H9 (cell line): ENCODE results near the gene SYNGR1. TPM values are rescaled to one million over a fixed set of nuclear protein-coding genes. Genes with fewer than 3 reads are reported as not detected.

Source experiments
- DNase-seq: peaks from one replicate; pipeline ENCODE4 v3.0.0-alpha.2; 2017
- H2AFZ ChIP-seq: one replicate; pipeline ENCODE4 v1.6.1; 2013; ENCODE audit warnings: mild to moderate bottlenecking, low read length, control low read depth, moderate library complexity
- H2AK5ac ChIP-seq: 2 replicates; pipeline ENCODE4 v1.6.1; 2013; ENCODE audit warnings: low read length, control low read depth, mixed read lengths; ENCODE audit not compliant: insufficient read length
- H2BK120ac ChIP-seq: one replicate; pipeline ENCODE4 v1.6.1; 2013; ENCODE audit warnings: low read depth, mild to moderate bottlenecking, low read length, control low read depth, inconsistent platforms; ENCODE audit not compliant: poor library complexity, severe bottlenecking
- H2BK12ac ChIP-seq: 2 replicates; pipeline ENCODE4 v1.6.1; 2013; ENCODE audit warnings: low read length, control low read depth, mixed read lengths, low read depth; ENCODE audit not compliant: insufficient read length
- H2BK15ac ChIP-seq: 2 replicates; pipeline ENCODE4 v1.6.1; 2013; ENCODE audit warnings: low read depth, low read length, control low read depth
- H2BK20ac ChIP-seq: one replicate; pipeline ENCODE4 v1.6.1; 2013; ENCODE audit warnings: low read depth, mild to moderate bottlenecking, low read length, control low read depth, inconsistent platforms; ENCODE audit not compliant: poor library complexity, severe bottlenecking
- H2BK5ac ChIP-seq: 2 replicates; pipeline ENCODE4 v1.6.1; 2013; ENCODE audit warnings: low read length, control low read depth, mixed read lengths; ENCODE audit not compliant: insufficient read length
- H3K14ac ChIP-seq: 2 replicates; pipeline ENCODE4 v1.6.1; 2013; ENCODE audit warnings: low read length, control low read depth; ENCODE audit not compliant: insufficient read depth
- H3K18ac ChIP-seq: 2 replicates; pipeline ENCODE4 v1.6.1; 2013; ENCODE audit warnings: low read depth, mild to moderate bottlenecking, mixed read lengths, low read length, control low read depth; ENCODE audit not compliant: insufficient read length
- H3K23ac ChIP-seq: 2 replicates; pipeline ENCODE4 v1.6.1; 2013; ENCODE audit warnings: low read length, control low read depth, mixed read lengths, low read depth; ENCODE audit not compliant: insufficient read length
- H3K23me2 ChIP-seq: 2 replicates; pipeline ENCODE4 v1.6.1; 2013; ENCODE audit warnings: low read depth, mild to moderate bottlenecking, mixed read lengths, low read length, control low read depth; ENCODE audit not compliant: insufficient read length, poor library complexity, severe bottlenecking
- H3K27ac ChIP-seq: 2 replicates; pipeline ENCODE4 v1.5.1; 2013; ENCODE audit warnings: low read length, control low read depth, mixed read lengths, low read depth; ENCODE audit not compliant: insufficient read length
- H3K27me3 ChIP-seq: 2 replicates; pipeline ENCODE4 v1.6.1; 2013; ENCODE audit warnings: low read length, control low read depth, inconsistent platforms; ENCODE audit not compliant: insufficient read depth
- H3K4ac ChIP-seq: 2 replicates; pipeline ENCODE4 v1.6.1; 2013; ENCODE audit warnings: low read depth, mild to moderate bottlenecking, control low read depth, inconsistent platforms, low read length, moderate library complexity
- H3K4me1 ChIP-seq: 2 replicates; pipeline ENCODE4 v1.6.1; 2013; ENCODE audit warnings: low read length, control low read depth, inconsistent platforms; ENCODE audit not compliant: insufficient read depth
- H3K4me2 ChIP-seq: 2 replicates; pipeline ENCODE4 v1.6.1; 2013; ENCODE audit warnings: low read length, control low read depth, mixed read lengths; ENCODE audit not compliant: insufficient read length, insufficient read depth
- H3K56ac ChIP-seq: 2 replicates; pipeline ENCODE4 v1.6.1; 2013; ENCODE audit warnings: low read depth, mild to moderate bottlenecking, mixed read lengths, low read length, control low read depth; ENCODE audit not compliant: insufficient read length
- H3K79me1 ChIP-seq: 2 replicates; pipeline ENCODE4 v1.6.1; 2013; ENCODE audit warnings: low read depth, mild to moderate bottlenecking, moderate library complexity, low read length, control low read depth, inconsistent platforms; ENCODE audit not compliant: insufficient read depth, poor library complexity, severe bottlenecking
- H3K79me2 ChIP-seq: 2 replicates; pipeline ENCODE4 v1.6.1; 2013; ENCODE audit warnings: low read length, control low read depth, inconsistent platforms; ENCODE audit not compliant: insufficient read depth
- H3K9ac ChIP-seq: 2 replicates; pipeline ENCODE4 v1.6.1; 2013; ENCODE audit warnings: low read length, control low read depth, mixed read lengths; ENCODE audit not compliant: insufficient read length; ENCODE audit errors: extremely low read depth
- H3K9me3 ChIP-seq: one replicate; pipeline ENCODE4 v1.6.1; 2013; ENCODE audit warnings: low read depth, low read length, inconsistent platforms; ENCODE audit not compliant: control insufficient read depth
- H3T11ph ChIP-seq: one replicate; pipeline ENCODE4 v1.6.1; 2013; ENCODE audit warnings: mild to moderate bottlenecking, low read length, control low read depth, inconsistent platforms
- H4K20me1 ChIP-seq: one replicate; pipeline ENCODE4 v1.6.1; 2013; ENCODE audit not compliant: control insufficient read depth, insufficient read length, insufficient read depth
- H4K5ac ChIP-seq: 2 replicates; pipeline ENCODE4 v1.6.1; 2013; ENCODE audit warnings: low read depth, mild to moderate bottlenecking, mixed read lengths, low read length, control low read depth; ENCODE audit not compliant: insufficient read length
- H4K8ac ChIP-seq: replicated peaks from 2 replicates; pipeline ENCODE4 v1.6.1; 2013; ENCODE audit warnings: low read length, control low read depth, mixed read lengths, low read depth; ENCODE audit not compliant: insufficient read length
- H4K91ac ChIP-seq: 2 replicates; pipeline ENCODE4 v1.6.1; 2013; ENCODE audit warnings: low read depth, mild to moderate bottlenecking, moderate library complexity, mixed read lengths, low read length, control low read depth; ENCODE audit not compliant: insufficient read length
- H3K27ac Mint-ChIP-seq, 3 experiments: 2 replicates in 2 of 3; 3 replicates in 1 of 3; pipeline ENCODE4 v1.8.0; 2020 to 2021; ENCODE audit warnings: mixed read lengths in 3 of 3, mild to moderate bottlenecking in 1 of 3, moderate library complexity in 1 of 3
- H3K27me3 Mint-ChIP-seq: 2 replicates; pipeline ENCODE4 v1.8.0; 2021; ENCODE audit warnings: low read depth, mild to moderate bottlenecking, moderate library complexity, mixed read lengths
- H3K36me3 Mint-ChIP-seq, 3 experiments: 2 replicates in 2 of 3; 3 replicates in 1 of 3; pipeline ENCODE4 v1.8.0; 2020 to 2021; ENCODE audit warnings: low read depth in 3 of 3, mixed read lengths in 3 of 3; ENCODE audit not compliant: insufficient read depth in 1 of 3
- H3K4me1 Mint-ChIP-seq, 2 experiments: 2 replicates each; pipeline ENCODE4 v1.8.0; 2020; ENCODE audit warnings: mixed read lengths in 2 of 2
- H3K4me3 Mint-ChIP-seq, 2 experiments: 2 replicates in 1 of 2; 3 replicates in 1 of 2; pipeline ENCODE4 v1.8.0; 2020 to 2021; ENCODE audit warnings: mild to moderate bottlenecking in 2 of 2, mixed read lengths in 2 of 2, moderate library complexity in 1 of 2
- H3K9me3 Mint-ChIP-seq, 2 experiments: 2 replicates in 1 of 2; 3 replicates in 1 of 2; pipeline ENCODE4 v1.8.0; 2020; ENCODE audit warnings: mild to moderate bottlenecking in 2 of 2, mixed read lengths in 2 of 2, moderate library complexity in 1 of 2
- WGBS: extraction: QIAGEN DNeasy Blood & Tissue Kit; methylation state at CpG from one replicate; pipeline ENCODE4 v1.1.7; 2013; ENCODE audit warnings: missing lambda C conversion rate, low lambda C conversion rate, mixed read lengths; ENCODE audit not compliant: insufficient read length; ENCODE audit errors: extremely low coverage; 5-methylcytosine and 5-hydroxymethylcytosine counted together
- total RNA-seq: library from RNA; stranded (reverse); gene quantifications from 2 replicates; pipeline ENCODE4 v1.2.1, GENCODE V29; 2021
- TF ChIP-seq, protein P1 (sequence below): fragments of 200-600 bp; sonication (generic); conservative IDR thresholded peaks from 3 replicates; pipeline ENCODE4 v1.8.0; 2021; ENCODE audit warnings: antibody characterized with exemption, mild to moderate bottlenecking

The SYNGR1 gene
- total RNA-seq, 1 experiment from 2014 or later, result 13.2 TPM

DNA sequence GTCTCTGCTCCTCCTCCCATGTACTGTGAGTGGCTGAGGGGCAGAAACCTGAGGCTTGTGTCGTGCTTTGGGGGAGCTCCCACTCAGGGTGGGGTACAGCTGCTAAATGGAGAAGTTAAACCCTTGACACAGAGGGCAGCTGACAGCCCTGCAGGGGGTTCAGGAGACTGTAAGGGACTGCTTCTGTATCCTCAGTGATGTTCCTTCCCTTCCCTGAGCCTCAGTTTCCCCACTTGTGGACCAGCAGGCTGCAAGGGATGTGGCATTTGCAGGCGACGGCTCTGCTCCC is 15.6 kb downstream of the SYNGR1 start:
- no CpG with 5 or more reads among the region's 3 CpGs for WGBS
- Histone ChIP-seq H3K27me3 (no peaks in the 10 kb centered on the region), H3K23ac (no peak overlapping the region), H2BK12ac (no peak overlapping the region), H2BK20ac (no peak overlapping the region), H3T11ph (no peak overlapping the region), H2BK15ac (no peak overlapping the region), H4K5ac (no peak overlapping the region), H3K18ac (no peak overlapping the region), H3K4me1 (peaks cover 6% of the 10 kb centered on the region; the same call in 1 of the 2 replicates), H3K23me2 (peaks cover 3% of the 10 kb centered on the region), H2BK5ac (no peak overlapping the region), H3K79me1 (no peaks in the 10 kb centered on the region), H3K4ac (no peak overlapping the region), H3K56ac (no peak overlapping the region), H4K20me1 (no peaks in the 10 kb centered on the region), H3K79me2 (no peaks in the 10 kb centered on the region), H3K4me2 (no peak overlapping the region), H3K9ac (no peak overlapping the region), H2BK120ac (no peak overlapping the region), H3K9me3 (no peaks in the 10 kb centered on the region), H4K8ac (no peak overlapping the region), H4K91ac (no peak overlapping the region), H3K27ac (no peak overlapping the region), H3K14ac (no peak overlapping the region), H2AK5ac (no peak overlapping the region), H2AFZ (no peak overlapping the region)
- Mint-ChIP-seq H3K4me1 (peaks cover 32 to 56% of the 10 kb centered on the region in 2 experiments), H3K27me3 (peaks cover 2% of the 10 kb centered on the region), H3K9me3 (no peaks in the 10 kb centered on the region), H3K36me3 (peaks cover 0 to 3% (median 0%) of the 10 kb centered on the region in 3 experiments; a peak in 2 of 7 replicates), H3K27ac (no peak overlapping the region), H3K4me3 (no peak overlapping the region)
- no peak for DNase-seq
- TF ChIP-seq, protein P1, sequence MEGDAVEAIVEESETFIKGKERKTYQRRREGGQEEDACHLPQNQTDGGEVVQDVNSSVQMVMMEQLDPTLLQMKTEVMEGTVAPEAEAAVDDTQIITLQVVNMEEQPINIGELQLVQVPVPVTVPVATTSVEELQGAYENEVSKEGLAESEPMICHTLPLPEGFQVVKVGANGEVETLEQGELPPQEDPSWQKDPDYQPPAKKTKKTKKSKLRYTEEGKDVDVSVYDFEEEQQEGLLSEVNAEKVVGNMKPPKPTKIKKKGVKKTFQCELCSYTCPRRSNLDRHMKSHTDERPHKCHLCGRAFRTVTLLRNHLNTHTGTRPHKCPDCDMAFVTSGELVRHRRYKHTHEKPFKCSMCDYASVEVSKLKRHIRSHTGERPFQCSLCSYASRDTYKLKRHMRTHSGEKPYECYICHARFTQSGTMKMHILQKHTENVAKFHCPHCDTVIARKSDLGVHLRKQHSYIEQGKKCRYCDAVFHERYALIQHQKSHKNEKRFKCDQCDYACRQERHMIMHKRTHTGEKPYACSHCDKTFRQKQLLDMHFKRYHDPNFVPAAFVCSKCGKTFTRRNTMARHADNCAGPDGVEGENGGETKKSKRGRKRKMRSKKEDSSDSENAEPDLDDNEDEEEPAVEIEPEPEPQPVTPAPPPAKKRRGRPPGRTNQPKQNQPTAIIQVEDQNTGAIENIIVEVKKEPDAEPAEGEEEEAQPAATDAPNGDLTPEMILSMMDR, result no peak
